ENCODE results near the gene KCNMA1. TPM values are rescaled to one million over a fixed set of nuclear protein-coding genes. Genes with fewer than 3 reads are reported as not detected.

KCNMA1 gene
- total RNA-seq, 2 donors from 2014 or later = 23.2 to 44.5 TPM

- no peaks in the 10 kb centered on the region for H3K27me3 ChIP-seq
- TF ChIP-seq CTCF (IDR thresholded peaks at IDR 0.05) = no peak
- H3K9me3 ChIP-seq = no peaks in the 10 kb centered on the region
- intact Hi-C loops (cut with DNase I) = no loop called here
- no peak overlapping the region for H3K9ac ChIP-seq (ENCODE audit: low read depth in 2 of 2, low read length in 2 of 2)
- H3K36me3 ChIP-seq = no peaks in the 10 kb centered on the region
- no peak overlapping the region for H3K4me3 ChIP-seq
- DNase-seq = no peak
- no peaks in the 10 kb centered on the region for H3K4me1 ChIP-seq
- no peak overlapping the region for H3K27ac ChIP-seq
These were observed 406.2 kb downstream of the KCNMA1 start for GRCh38 chr10:77231375-77231774.

GRCh38 chr10:77230194-77230593 is 407.4 kb downstream of the KCNMA1 start:
- Histone ChIP-seq H3K27me3 (no peaks in the 10 kb centered on the region), H3K9me3 (no peaks in the 10 kb centered on the region)
- intact Hi-C loops (cut with DNase I) = no loop called here

GRCh38 chr10:77229704-77230103 is 407.9 kb downstream of the KCNMA1 start:
- no peak overlapping the region for H3K27ac ChIP-seq
- no peaks in the 10 kb centered on the region for H3K27me3 ChIP-seq
- no peak for DNase-seq
- H3K4me1 ChIP-seq = no peaks in the 10 kb centered on the region
- TF ChIP-seq CTCF (IDR thresholded peaks at IDR 0.05) = no peak
- no peaks in the 10 kb centered on the region for H3K9me3 ChIP-seq
- H3K4me3 ChIP-seq = no peak overlapping the region
- no peaks in the 10 kb centered on the region for H3K36me3 ChIP-seq
- intact Hi-C loops (cut with DNase I) = no loop called here
- no peak overlapping the region for H3K9ac ChIP-seq (ENCODE audit: low read depth in 2 of 2, low read length in 2 of 2)

More at GRCh38 chr10:77230194-77230593, 407.4 kb downstream of the KCNMA1 start:
- Histone ChIP-seq H3K36me3 (no peaks in the 10 kb centered on the region), H3K27ac (no peak overlapping the region), H3K9ac (ENCODE audit: low read depth in 2 of 2, low read length in 2 of 2) (no peak overlapping the region), H3K4me1 (no peaks in the 10 kb centered on the region), H3K4me3 (no peak overlapping the region)
- no peak for TF ChIP-seq CTCF (IDR thresholded peaks at IDR 0.05)
- no peak for DNase-seq

GRCh38 chr10:77228559-77228958 is 409.0 kb downstream of the KCNMA1 start:
- TF ChIP-seq CTCF (IDR thresholded peaks at IDR 0.05) = no peak
- no peak overlapping the region for H3K27ac ChIP-seq
- H3K4me3 ChIP-seq = no peak overlapping the region
- H3K36me3 ChIP-seq = no peaks in the 10 kb centered on the region
- no peaks in the 10 kb centered on the region for H3K4me1 ChIP-seq
- no peaks in the 10 kb centered on the region for H3K9me3 ChIP-seq
- no peak for DNase-seq
- no peaks in the 10 kb centered on the region for H3K27me3 ChIP-seq
- no peak overlapping the region for H3K9ac ChIP-seq (ENCODE audit: low read depth in 2 of 2, low read length in 2 of 2)
- intact Hi-C loops (cut with DNase I) = no loop called here

GRCh38 chr10:77226853-77227565 is 410.6 kb downstream of the KCNMA1 start:
- H3K4me3 ChIP-seq = no peak overlapping the region
- no peaks in the 10 kb centered on the region for H3K9me3 ChIP-seq
- no peaks in the 10 kb centered on the region for H3K4me1 ChIP-seq
- H3K36me3 ChIP-seq = no peaks in the 10 kb centered on the region
- no peak for TF ChIP-seq CTCF (IDR thresholded peaks at IDR 0.05)
- no peak overlapping the region for H3K9ac ChIP-seq (ENCODE audit: low read depth in 2 of 2, low read length in 2 of 2)
- no peaks in the 10 kb centered on the region for H3K27me3 ChIP-seq
- DNase-seq = no peak
- no peak overlapping the region for H3K27ac ChIP-seq
- intact Hi-C loops (cut with DNase I) = no loop called here
